SU-DHL-6 (cell line): ENCODE measurements around the gene CTNNAL1.

Experiments used
- H2AFZ ChIP-seq: fragments of 200-600 bp; sonication (generic); 2 replicates; pipeline ENCODE4 v1.6.1; 2014; ENCODE audit warnings: low read depth, mild to moderate bottlenecking, moderate library complexity, mixed read lengths, antibody characterized with exemption, low read length; ENCODE audit not compliant: severe bottlenecking
- H3F3A ChIP-seq: fragments of 200-600 bp; shearing (Covaris generic); 2 replicates; pipeline ENCODE4 v1.6.0; 2016; ENCODE audit warnings: antibody characterized with exemption, mild to moderate bottlenecking; ENCODE audit not compliant: insufficient read depth
- H3K27ac ChIP-seq: fragments of 200-600 bp; sonication (generic); 2 replicates; pipeline ENCODE4 v1.5.1; 2016; ENCODE audit warnings: low read depth, mild to moderate bottlenecking, low read length, moderate library complexity, mixed read lengths
- H3K27me3 ChIP-seq: fragments of 200-600 bp; sonication (generic), shearing (Covaris generic); 2 replicates; pipeline ENCODE4 v1.6.0; 2014; ENCODE audit warnings: mild to moderate bottlenecking, low read length
- H3K36me3 ChIP-seq: fragments of 200-600 bp; sonication (generic); 2 replicates; pipeline ENCODE4 v1.6.1; 2014; ENCODE audit warnings: mild to moderate bottlenecking, low read length, mixed read lengths
- H3K4me2 ChIP-seq: fragments of 300-600, 200-600 bp; shearing (Covaris generic), sonication (generic); 2 replicates; pipeline ENCODE4 v1.6.0; 2014; ENCODE audit warnings: low read length, low read depth, mild to moderate bottlenecking; ENCODE audit not compliant: poor library complexity, severe bottlenecking
- H3K4me3 ChIP-seq: fragments of 200-600 bp; sonication (generic); 2 replicates; pipeline ENCODE4 v1.5.1; 2014; ENCODE audit warnings: antibody characterized with exemption, low read length, mild to moderate bottlenecking, mixed read lengths; ENCODE audit not compliant: insufficient read depth, poor library complexity, severe bottlenecking
- H3K79me2 ChIP-seq: fragments of 200-600 bp; sonication (generic); 2 replicates; pipeline ENCODE4 v1.6.1; 2014; ENCODE audit warnings: mild to moderate bottlenecking, low read length, moderate library complexity; ENCODE audit not compliant: insufficient read depth
- H3K9ac ChIP-seq: fragments of 200-600 bp; sonication (generic); 2 replicates; pipeline ENCODE4 v1.7.0; 2014; ENCODE audit warnings: mild to moderate bottlenecking, low read length
- H3K9me2 ChIP-seq: fragments of 200-600 bp; sonication (generic); replicated peaks from 2 replicates; pipeline ENCODE4 v1.6.1; 2014; ENCODE audit warnings: low read length; ENCODE audit not compliant: insufficient read depth
- H3K9me3 ChIP-seq: fragments of 200-600 bp; sonication (generic); 2 replicates; pipeline ENCODE4 v1.6.1; 2014; ENCODE audit warnings: low read length, mixed read lengths; ENCODE audit not compliant: insufficient read depth
- H4K20me1 ChIP-seq: fragments of 200-600 bp; sonication (generic); 2 replicates; pipeline ENCODE4 v1.6.1; 2014; ENCODE audit warnings: low read depth, mild to moderate bottlenecking, antibody characterized with exemption, low read length, moderate library complexity, mixed read lengths
- CTCF ChIP-seq: fragments of 200-600 bp; sonication (generic); IDR thresholded peaks from one replicate; pipeline ENCODE4 v1.5.1; 2017; ENCODE audit warnings: antibody characterized with exemption, mild to moderate bottlenecking, low read length, moderate library complexity; ENCODE audit not compliant: insufficient read depth, poor library complexity, severe bottlenecking
- EZH2phosphoT487 ChIP-seq: fragments of 200-600 bp; sonication (generic), shearing (Covaris generic); conservative IDR thresholded peaks from 2 replicates; pipeline ENCODE4 v1.6.1; 2018; ENCODE audit warnings: mild to moderate bottlenecking, antibody characterized with exemption, low read length, moderate library complexity, mixed read lengths

CTNNAL1 gene

GRCh38 chr9:109002141-109002540, 11.2 kb downstream of the CTNNAL1 start:
- H2AFZ ChIP-seq = no peak overlapping the region
- H3K9me2 ChIP-seq = no peaks in the 10 kb centered on the region
- no peaks in the 10 kb centered on the region for H3K36me3 ChIP-seq
- H3K27me3 ChIP-seq = no peaks in the 10 kb centered on the region
- no peak overlapping the region for H3K4me3 ChIP-seq
- TF ChIP-seq EZH2phosphoT487 (no peak), CTCF (no peak)
- H3K9me3 ChIP-seq = no peaks in the 10 kb centered on the region; the same call in 1 of the 2 replicates
- no peak overlapping the region for H3K4me2 ChIP-seq
- H4K20me1 ChIP-seq = no peaks in the 10 kb centered on the region
- H3K9ac ChIP-seq = no peak overlapping the region
- H3F3A ChIP-seq = no peaks in the 10 kb centered on the region
- H3K79me2 ChIP-seq = peaks cover 15% of the 10 kb centered on the region; the same call in 1 of the 2 replicates
- H3K27ac ChIP-seq = no peak overlapping the region

DNA sequence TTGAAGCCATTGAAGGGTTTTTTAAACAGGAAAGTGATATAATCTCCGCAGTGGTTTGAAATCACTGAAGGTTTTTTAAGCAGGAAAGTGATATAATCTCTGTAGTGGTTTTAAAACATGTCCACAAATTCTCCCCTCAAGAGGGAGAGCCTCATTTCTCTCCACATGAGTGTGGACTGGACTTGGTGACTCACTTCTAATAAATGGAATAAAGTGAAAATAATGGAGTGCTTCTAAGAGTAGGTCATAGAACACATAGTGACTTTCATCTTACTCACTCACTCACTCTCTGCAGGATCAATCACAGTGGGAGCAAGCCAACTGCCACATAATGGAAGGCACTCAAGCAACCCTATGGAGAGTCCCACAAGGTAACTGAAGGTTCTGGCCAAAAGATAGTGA, 12.0 kb downstream of the CTNNAL1 start:
- no peaks in the 10 kb centered on the region for H4K20me1 ChIP-seq
- H3F3A ChIP-seq = no peaks in the 10 kb centered on the region
- H2AFZ ChIP-seq = no peak overlapping the region
- no peak overlapping the region for H3K4me3 ChIP-seq
- no peaks in the 10 kb centered on the region for H3K27me3 ChIP-seq
- H3K36me3 ChIP-seq = no peaks in the 10 kb centered on the region
- H3K9ac ChIP-seq = no peak overlapping the region
- TF ChIP-seq CTCF = no peak
- no peak for TF ChIP-seq EZH2phosphoT487
- no peak overlapping the region for H3K4me2 ChIP-seq
- no peaks in the 10 kb centered on the region; the same call in 1 of the 2 replicates for H3K9me3 ChIP-seq
- no peak overlapping the region for H3K27ac ChIP-seq
- no peaks in the 10 kb centered on the region for H3K9me2 ChIP-seq
- peaks cover 15% of the 10 kb centered on the region; the same call in 1 of the 2 replicates for H3K79me2 ChIP-seq

DNA sequence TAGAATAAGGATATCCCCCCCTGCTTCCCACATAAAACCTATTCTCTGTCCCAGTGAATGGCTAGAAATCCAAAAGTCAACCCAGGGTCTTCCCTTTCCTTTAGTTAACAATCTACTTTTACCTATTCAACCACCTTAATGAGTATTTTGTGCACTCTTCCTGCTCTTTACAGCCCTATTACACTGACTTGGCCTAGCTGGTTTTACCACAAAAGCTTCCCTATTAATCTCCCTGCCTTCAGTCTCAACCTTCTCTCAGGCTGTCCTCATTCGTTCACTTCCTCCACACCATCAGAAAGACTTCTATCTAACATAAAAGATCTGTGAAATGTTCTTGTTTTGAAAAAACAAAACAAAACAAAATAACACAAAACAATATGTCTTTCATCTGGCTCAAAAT, 16.2 kb downstream of the CTNNAL1 start:
- TF ChIP-seq EZH2phosphoT487 = no peak
- TF ChIP-seq CTCF = no peak
- Histone ChIP-seq H4K20me1 (no peaks in the 10 kb centered on the region), H3K4me3 (no peak overlapping the region), H3F3A (no peaks in the 10 kb centered on the region), H3K79me2 (peaks cover 7% of the 10 kb centered on the region; the same call in 1 of the 2 replicates), H3K27me3 (no peaks in the 10 kb centered on the region), H3K36me3 (no peaks in the 10 kb centered on the region), H3K9me2 (no peaks in the 10 kb centered on the region), H3K9ac (no peak overlapping the region), H3K4me2 (no peak overlapping the region), H3K27ac (no peak overlapping the region), H2AFZ (no peak overlapping the region), H3K9me3 (no peaks in the 10 kb centered on the region)
